Panc1 (cell line): ENCODE results near the gene STX18. TPM values are rescaled to one million over a fixed set of nuclear protein-coding genes. Genes with fewer than 3 reads are reported as not detected.

Experiments used
- ATAC-seq: fragments of 200-7000 bp; cut with Tn5 transposase; 2 replicates; pipeline ENCODE4 v1.9.1; 2020; ENCODE audit warnings: mild to moderate bottlenecking, moderate library complexity
- BruUV-seq: library from RNA; stranded (reverse); fragments of 400-500 nt; replicated peaks from 2 replicates; lab custom pipeline; 2021; lab: Mats Ljungman, UMichigan
- CTCF ChIA-PET: fragments of 300-600 bp; sonication (Branson Sonifier 250); formaldehyde crosslinking; loops from one replicate; lab custom pipeline; 2022; ENCODE audit warnings: antibody characterized with exemption; lab: Charles Lee
- POLR2A ChIA-PET: fragments of 300-600 bp; sonication (Branson Sonifier 250); formaldehyde crosslinking; loops from one replicate; lab custom pipeline; 2022; ENCODE audit warnings: antibody characterized with exemption; lab: Charles Lee
- DNase-seq: peaks from one replicate; pipeline ENCODE4 v3.0.0-alpha.2; 2010; ENCODE audit warnings: low read depth, low spot score
- H3K27ac ChIP-seq: 2 replicates; pipeline ENCODE4 v1.5.1; 2011; ENCODE audit warnings: mild to moderate bottlenecking, low read length, inconsistent platforms
- H3K27me3 ChIP-seq: fragments of 200-500 bp; sonication (Bioruptor generic); 2 replicates; pipeline ENCODE4 v1.6.0; 2014; ENCODE audit warnings: low read length, inconsistent platforms; ENCODE audit not compliant: control insufficient read depth, insufficient read depth
- H3K36me3 ChIP-seq: fragments of 200-500 bp; sonication (Bioruptor generic); 2 replicates; pipeline ENCODE4 v1.5.1; 2014; ENCODE audit warnings: inconsistent platforms, mild to moderate bottlenecking, low read length, moderate library complexity; ENCODE audit not compliant: control insufficient read depth, insufficient read depth
- H3K4me1 ChIP-seq: 2 replicates; pipeline ENCODE4 v1.5.1; 2011; ENCODE audit warnings: inconsistent platforms, mild to moderate bottlenecking, low read length, moderate library complexity; ENCODE audit not compliant: control insufficient read depth, insufficient read depth
- H3K4me3 ChIP-seq, 2 experiments: 2 replicates each; pipeline ENCODE4 v1.5.1; 2011 to 2012; ENCODE audit warnings: low read depth in 2 of 2, low read length in 2 of 2, mild to moderate bottlenecking in 2 of 2, inconsistent platforms in 1 of 2, moderate library complexity in 1 of 2
- H3K9me3 ChIP-seq: fragments of 200-500 bp; sonication (Bioruptor generic); 2 replicates; pipeline ENCODE4 v1.5.1; 2014; ENCODE audit warnings: low read depth, mild to moderate bottlenecking, inconsistent platforms, low read length, moderate library complexity; ENCODE audit not compliant: control insufficient read depth, insufficient read depth
- CTCF ChIP-seq: fragments of 450-650 bp; IDR thresholded peaks from 2 replicates; pipeline ENCODE4 v1.5.1; 2017; ENCODE audit warnings: mild to moderate bottlenecking
- POLR2AphosphoS5 ChIP-seq: IDR thresholded peaks from 2 replicates; pipeline ENCODE4 v1.6.1; 2012; ENCODE audit warnings: mild to moderate bottlenecking, low read depth, low read length, moderate library complexity
- REST ChIP-seq, 2 experiments: IDR thresholded peaks; 2 replicates each; pipeline ENCODE4 v1.6.1; 2011 to 2012; ENCODE audit warnings: low read depth in 2 of 2, control low read depth in 1 of 2, low read length in 1 of 2, mild to moderate bottlenecking in 1 of 2, moderate library complexity in 1 of 2; ENCODE audit not compliant: insufficient read depth in 1 of 2
- SIN3A ChIP-seq: IDR thresholded peaks from 2 replicates; pipeline ENCODE4 v1.6.1; 2012; ENCODE audit warnings: low read depth, mild to moderate bottlenecking, low read length, moderate library complexity, borderline replicate concordance; ENCODE audit not compliant: insufficient read depth
- TCF7L2 ChIP-seq: IDR thresholded peaks from 2 replicates; pipeline ENCODE4 v1.6.1; 2011; ENCODE audit warnings: mild to moderate bottlenecking, low read depth, low read length, inconsistent platforms
- in situ Hi-C: cut with HindIII; loops from 2 replicates; pipeline ENCODE4 v1.10.0; 2016; ENCODE audit warnings: low sequenced_read_pairs, low pct_unique_long_range_greater_than_20kb
- intact Hi-C: fragments of 100-400 bp; cut with micrococcal nuclease; formaldehyde crosslinking; loops from one replicate; pipeline ENCODE4 v1.10.0; 2022; ENCODE audit not compliant: unreplicated experiment
- total RNA-seq: library from RNA; stranded (reverse); gene quantifications from one replicate; pipeline ENCODE4 v1.2.1, GENCODE V29; 2021; ENCODE audit not compliant: unreplicated experiment

Gene STX18
- total RNA-seq, 1 experiment from 2014 or later: 15.0 TPM

GRCh38 chr4:4411906-4412305, 129.9 kb downstream of the STX18 start:
- CTCF ChIA-PET: interaction anchor here (0.5 kb wide), 1 partner anchor 304 kb away, joined by 3 read pairs; no protein-coding TSS in a partner anchor
- H3K9me3 ChIP-seq: no peaks in the 10 kb centered on the region
- no peaks in the 10 kb centered on the region for H3K36me3 ChIP-seq
- no TSS peak for BruUV-seq
- ATAC-seq: no peak
- no peak overlapping the region for H3K27ac ChIP-seq
- POLR2A ChIA-PET: no interaction called here
- no peak for DNase-seq
- H3K4me3 ChIP-seq: no peak overlapping the region
- H3K27me3 ChIP-seq: no peaks in the 10 kb centered on the region
- intact Hi-C loops (no loop called here), in situ Hi-C loops (no loop called here)
- H3K4me1 ChIP-seq: no peaks in the 10 kb centered on the region
- TF ChIP-seq POLR2AphosphoS5 (no peak), REST (IDR thresholded peaks at IDR 0.05; ENCODE audit: insufficient read depth in 1 of 2, low read depth in 2 of 2, low read length in 1 of 2) (no peak), CTCF (no peak), TCF7L2 (no peak), SIN3A (no peak)

GRCh38 chr4:4410271-4410670, 131.6 kb downstream of the STX18 start:
- BruUV-seq: no TSS peak
- in situ Hi-C loops: no loop called here

More at GRCh38 chr4:4410271-4410670, 131.6 kb downstream of the STX18 start:
- TF ChIP-seq CTCF (no peak), POLR2AphosphoS5 (no peak), TCF7L2 (no peak), REST (IDR thresholded peaks at IDR 0.05; ENCODE audit: insufficient read depth in 1 of 2, low read depth in 2 of 2, low read length in 1 of 2) (no peak), SIN3A (no peak)
- Histone ChIP-seq H3K27ac (no peak overlapping the region), H3K4me1 (no peaks in the 10 kb centered on the region), H3K4me3 (no peak overlapping the region), H3K36me3 (no peaks in the 10 kb centered on the region), H3K27me3 (no peaks in the 10 kb centered on the region), H3K9me3 (no peaks in the 10 kb centered on the region)
- intact Hi-C loops: no loop called here
- ChIA-PET CTCF (no interaction called here), POLR2A (no interaction called here)
- DNase-seq (no peak), ATAC-seq (no peak)
